Measurements from ENCODE around the gene CPEB4. TPM values are rescaled to one million over a fixed set of nuclear protein-coding genes. Genes with fewer than 3 reads are reported as not detected.

CPEB4 gene
- total RNA-seq, 4 donors from 2014 or later = 42.1 to 58.7 (median 49.3) TPM

DNA sequence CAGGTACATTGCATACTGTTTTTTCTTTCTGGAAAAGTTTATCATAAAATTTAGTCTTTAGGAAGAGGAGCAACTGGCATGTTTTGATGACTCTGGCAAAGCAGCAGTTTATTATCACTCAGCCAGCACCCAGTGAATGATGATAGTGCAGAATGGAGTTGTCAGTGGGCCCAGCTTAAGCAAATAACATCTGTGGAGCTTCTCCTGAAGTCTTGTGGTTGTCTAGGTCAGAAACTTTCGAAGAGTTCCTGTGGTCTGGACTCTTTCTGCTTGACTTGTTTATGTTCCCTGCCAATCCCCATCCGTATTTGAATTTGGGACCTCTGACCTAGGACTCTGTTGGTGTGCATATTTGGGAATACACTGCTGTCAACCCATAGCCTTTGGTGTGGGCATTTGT lies 62.7 kb downstream of the CPEB4 start:
- no peak for TF ChIP-seq CTCF (IDR thresholded peaks at IDR 0.05; ENCODE audit: low read depth)

- no peak for TF ChIP-seq CTCF (IDR thresholded peaks at IDR 0.05; ENCODE audit: low read depth)
These were observed 65.5 kb downstream of the CPEB4 start for GRCh38 chr5:173953528-173954090.

DNA sequence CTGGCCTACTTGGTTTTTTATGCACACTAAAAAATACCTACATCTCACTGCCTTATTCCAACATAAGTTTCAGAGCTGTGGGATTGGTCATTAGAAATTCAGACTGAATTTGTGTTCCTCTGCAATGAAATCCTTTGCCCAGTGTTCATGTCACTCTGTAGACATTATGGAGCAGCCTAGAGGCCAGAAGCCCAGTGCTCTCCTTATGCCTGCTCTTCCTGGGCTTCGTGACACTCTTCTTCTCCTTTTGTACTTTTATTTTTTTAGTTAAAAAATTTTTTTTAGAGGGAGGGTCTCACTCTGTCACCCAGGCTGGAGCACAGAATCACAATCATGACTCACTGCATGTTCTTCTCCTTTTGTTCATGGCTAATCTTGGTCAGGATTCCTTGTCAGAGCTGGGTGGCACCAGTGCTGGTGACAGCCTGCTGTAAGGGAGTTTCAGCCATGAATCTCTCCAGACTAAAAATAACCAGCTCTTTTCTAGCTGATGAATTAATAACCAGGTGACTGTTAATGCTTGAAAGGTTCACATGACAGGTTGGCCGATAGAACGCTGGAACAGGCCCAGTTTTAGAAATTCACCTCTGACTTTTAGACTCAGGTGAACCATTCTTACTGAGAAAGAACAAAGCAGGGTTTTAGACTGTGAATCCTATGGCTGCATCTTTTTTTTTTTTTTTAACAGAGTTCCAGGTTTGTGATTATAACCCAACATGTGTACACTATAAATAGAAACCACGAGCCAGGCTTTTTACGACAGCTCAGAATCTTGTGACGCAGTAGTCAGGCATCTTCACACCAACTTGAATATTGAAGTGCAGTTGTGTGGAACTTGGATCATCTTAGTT lies 66.7 kb downstream of the CPEB4 start:
- no peak for TF ChIP-seq CTCF (IDR thresholded peaks at IDR 0.05; ENCODE audit: low read depth)

DNA sequence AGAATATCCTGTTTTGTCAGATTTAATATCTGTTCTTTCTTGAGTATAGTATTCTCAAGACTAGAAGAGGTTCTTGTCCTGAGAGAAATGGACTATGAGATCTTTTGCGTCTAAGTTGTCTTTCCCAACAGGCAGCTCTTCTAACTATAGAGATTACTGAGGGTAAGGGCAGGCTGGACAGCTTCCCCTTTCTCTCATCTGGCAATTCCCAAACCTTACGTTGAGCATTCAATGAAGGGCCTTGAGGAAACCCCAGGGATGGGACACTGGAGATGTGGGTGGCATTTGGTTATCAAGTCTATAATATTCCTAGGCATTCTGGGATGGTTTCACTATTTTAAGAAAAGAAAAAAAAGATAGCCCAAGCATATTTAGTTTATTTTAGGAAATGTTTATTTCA lies 72.8 kb downstream of the CPEB4 start:
- no peak for TF ChIP-seq CTCF (IDR thresholded peaks at IDR 0.05; ENCODE audit: low read depth)

DNA sequence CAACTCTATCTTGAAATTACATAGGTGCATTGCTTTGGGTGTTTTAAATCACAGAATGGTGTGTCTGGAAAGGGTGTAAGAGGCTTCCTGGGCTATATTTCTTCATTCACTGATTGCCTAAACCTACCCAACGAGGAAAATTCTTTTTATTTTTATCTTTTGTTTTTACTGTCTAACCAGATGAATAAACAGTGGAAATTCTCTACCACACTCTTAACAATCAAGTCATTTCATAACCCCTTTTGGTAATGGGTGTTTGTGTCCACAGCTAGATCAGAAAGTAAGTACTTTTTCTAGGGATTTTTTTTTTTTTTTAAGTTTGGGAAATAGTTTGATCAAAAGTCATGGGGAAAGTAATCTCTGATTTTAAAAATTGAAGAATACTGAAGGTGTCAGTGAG lies 73.3 kb downstream of the CPEB4 start:
- no peak for TF ChIP-seq CTCF (IDR thresholded peaks at IDR 0.05; ENCODE audit: low read depth)

GRCh38 chr5:173962436-173962972 lies 74.4 kb downstream of the CPEB4 start:
- no peak for TF ChIP-seq CTCF (IDR thresholded peaks at IDR 0.05; ENCODE audit: low read depth)

- TF ChIP-seq CTCF (IDR thresholded peaks at IDR 0.05; ENCODE audit: low read depth) = no peak
These were observed 75.2 kb downstream of the CPEB4 start for GRCh38 chr5:173963182-173963838.
